Stimulated activated CD4-positive, alpha-beta T cell treated with anti-CD3 and anti-CD28 coated beads, Interleukin-12 subunit alpha, Interleukin-12 subunit beta, amount 100 ng/mL, for 4 hours (primary cell): Measurements from ENCODE around the gene RAB7B.
A peak's percentile ranks its signal among the peaks of the same experiment; 100 is the strongest.
"Not testable (repeated sequence)": the region's sequence is repeated elsewhere in the genome, so short reads cannot be mapped to it uniquely, and the experiment has no call there.

ENCODE experiments used
- DNase-seq: peaks from one replicate; pipeline ENCODE4 v3.0.0-alpha.2; 2020

Gene RAB7B

GRCh38 chr1:206021626-206022365 lies 18.6 kb upstream of the RAB7B start:
- no peak for DNase-seq

DNA sequence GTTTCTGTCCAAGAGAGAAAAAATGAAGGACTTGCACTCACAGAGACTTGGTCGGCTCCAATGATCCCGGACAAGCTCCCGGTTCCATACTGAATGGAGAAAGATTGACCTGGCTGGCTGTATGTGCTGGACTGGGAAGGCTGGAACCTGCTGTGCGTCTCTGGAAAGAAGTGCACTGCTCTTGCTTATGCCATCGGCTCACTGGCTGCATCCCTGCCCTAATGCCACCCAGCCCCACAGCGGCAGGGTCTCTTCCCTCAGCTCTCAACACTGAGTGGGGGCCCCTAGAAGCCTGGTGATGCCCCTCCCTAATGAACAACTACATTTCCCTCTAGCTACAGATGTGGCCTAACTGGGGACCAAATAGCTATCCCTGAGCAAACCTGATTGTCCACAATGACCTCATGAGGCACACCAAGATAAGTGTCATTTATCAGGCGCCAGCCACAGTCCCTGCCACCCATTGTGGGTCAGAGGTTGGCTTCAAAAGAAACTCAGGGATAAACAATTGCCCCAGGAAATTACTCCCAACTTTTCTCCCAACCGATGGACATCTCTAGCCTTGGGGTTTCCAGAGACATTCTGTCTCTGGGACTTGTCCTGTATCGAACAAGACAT lies 17.9 kb upstream of the RAB7B start:
- no peak for DNase-seq

DNA sequence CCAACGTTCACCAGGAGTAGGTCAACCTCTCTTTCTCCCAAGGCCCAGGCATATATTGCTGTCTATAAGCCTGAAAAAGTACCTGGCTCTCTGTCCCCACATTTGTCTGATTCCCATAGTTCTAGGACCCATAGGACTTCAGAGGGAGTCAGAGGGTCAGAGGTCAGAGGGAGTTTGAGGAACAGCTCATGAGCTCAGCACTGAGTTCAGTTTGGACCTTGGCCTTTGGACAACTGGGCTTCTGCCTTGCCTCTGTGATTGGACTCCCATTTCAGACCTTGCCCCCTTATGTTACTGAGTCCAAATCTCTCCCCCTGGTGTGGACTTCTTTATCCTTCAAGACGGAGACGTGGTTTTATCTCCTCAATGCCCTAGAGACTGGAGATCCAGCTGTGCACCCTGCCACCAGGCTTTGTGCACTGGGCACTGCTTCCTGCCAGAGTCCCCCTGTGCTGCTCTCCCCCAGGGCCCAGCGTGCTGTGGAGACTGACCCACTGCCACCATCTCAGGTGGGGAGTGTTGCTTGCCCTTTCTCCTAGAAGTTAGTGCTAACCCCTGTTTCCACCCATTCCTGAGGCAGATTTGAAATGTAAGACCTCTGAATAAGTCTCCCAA lies 17.3 kb upstream of the RAB7B start:
- no peak for DNase-seq

DNA sequence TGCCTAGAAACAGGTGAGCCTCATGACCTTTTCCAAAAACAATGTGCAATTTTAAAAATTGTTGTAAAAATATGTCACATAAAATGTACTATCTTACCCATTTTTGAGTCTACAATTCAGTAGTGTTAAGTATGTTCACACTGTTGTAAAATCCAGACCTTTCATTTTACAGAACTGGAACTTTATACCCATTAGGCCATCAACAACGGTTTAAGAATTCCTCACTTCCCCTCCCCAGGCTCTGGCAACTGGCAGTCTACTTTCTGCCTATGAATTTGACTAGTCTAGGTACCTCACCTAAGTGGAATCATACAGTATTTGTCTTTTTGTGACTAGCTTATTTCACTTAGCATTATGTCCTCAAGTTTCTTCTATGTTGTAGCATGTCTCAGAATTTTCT lies 11.9 kb upstream of the RAB7B start:
- no peak for DNase-seq

DNA sequence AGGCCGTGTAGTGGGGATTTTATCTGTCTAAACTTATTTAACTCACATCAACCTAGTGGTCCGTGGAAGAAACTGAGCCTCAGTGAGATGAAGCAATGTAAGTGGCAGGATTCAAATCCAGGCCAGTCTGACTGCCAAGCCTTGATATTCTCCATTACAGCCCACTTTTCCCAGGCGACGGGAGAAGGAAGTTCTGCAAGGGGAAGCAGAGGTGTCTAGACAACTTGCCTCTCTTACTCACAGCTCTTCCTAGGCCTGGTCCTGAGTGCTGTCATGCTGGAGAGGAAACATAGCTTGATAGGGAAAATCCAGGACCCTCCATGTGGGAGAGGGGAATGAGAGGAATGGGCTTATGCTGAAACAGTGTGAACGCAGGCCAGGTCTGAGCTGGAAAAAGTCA lies 11.4 kb upstream of the RAB7B start:
- no peak for DNase-seq

GRCh38 chr1:206013026-206013795 lies 10.0 kb upstream of the RAB7B start:
- DNase-seq = no peak

- DNase-seq = peak; percentile 16
These were observed 9.1 kb upstream of the RAB7B start for GRCh38 chr1:206012086-206012859.

GRCh38 chr1:206011057-206011456 lies 7.9 kb upstream of the RAB7B start:
- no peak for DNase-seq

DNA sequence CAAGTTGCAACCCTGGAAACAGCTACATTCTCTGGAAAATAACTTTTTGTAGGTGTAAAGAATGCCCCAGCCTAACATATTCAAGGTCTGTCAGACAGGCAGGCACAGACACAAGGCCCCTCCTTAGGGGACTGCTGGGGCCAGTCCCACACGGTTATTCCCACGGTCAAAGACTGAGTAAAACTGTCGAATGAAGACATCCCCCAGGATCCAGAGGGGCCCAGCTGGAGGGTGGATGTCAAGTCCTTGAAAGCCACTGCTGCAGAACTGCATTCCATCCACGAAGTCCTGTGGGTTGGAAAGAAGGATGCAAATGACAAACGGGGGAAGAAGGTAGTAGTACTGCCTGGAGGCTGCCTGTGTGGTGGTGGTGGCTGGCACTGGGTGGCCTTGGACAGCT lies 6.9 kb upstream of the RAB7B start:
- no peak for DNase-seq

DNA sequence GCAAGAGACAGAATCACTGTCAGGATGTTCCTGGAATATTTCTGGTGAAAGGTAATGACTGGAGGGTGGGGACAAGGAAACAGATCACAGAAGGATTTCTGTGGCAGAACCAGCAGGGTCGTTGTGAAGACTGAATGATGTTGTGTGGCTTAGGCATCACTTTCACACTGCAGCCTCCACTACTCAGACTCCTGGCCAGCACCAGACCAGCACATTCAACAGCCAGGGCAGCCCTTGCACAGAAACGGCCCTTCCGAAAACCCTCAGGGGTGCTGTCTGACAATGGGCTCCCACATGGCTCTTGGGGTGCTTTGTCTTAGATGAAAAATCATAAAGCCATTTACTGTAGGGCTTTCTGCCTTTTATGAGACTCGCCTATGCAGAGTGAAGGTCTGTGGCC lies 3.8 kb upstream of the RAB7B start:
- DNase-seq = no peak

GRCh38 chr1:206005778-206006180 lies 2.6 kb upstream of the RAB7B start:
- DNase-seq = no peak

DNA sequence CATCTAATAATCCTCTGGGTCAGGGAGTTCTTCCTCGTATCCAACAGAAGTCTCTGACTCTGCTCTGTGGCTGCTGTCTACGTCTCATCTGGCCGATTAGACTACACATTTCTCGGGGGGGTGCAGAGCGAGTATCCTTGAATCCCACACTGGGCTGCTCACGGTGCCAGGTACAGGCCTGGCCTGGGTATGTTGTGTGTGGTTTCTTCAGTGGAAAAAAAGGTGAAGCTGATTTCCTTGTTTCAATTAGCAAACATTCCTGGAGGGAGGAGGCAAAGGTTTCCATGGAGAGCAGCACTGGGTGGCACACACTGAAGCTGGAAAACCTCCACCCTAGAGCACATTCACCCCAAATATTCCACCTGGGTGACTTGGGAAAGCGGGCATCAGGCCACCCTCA lies 2.0 kb upstream of the RAB7B start:
- DNase-seq = no peak

- DNase-seq = no peak
These were observed 1.6 kb upstream of the RAB7B start for GRCh38 chr1:206004826-206005225.

DNA sequence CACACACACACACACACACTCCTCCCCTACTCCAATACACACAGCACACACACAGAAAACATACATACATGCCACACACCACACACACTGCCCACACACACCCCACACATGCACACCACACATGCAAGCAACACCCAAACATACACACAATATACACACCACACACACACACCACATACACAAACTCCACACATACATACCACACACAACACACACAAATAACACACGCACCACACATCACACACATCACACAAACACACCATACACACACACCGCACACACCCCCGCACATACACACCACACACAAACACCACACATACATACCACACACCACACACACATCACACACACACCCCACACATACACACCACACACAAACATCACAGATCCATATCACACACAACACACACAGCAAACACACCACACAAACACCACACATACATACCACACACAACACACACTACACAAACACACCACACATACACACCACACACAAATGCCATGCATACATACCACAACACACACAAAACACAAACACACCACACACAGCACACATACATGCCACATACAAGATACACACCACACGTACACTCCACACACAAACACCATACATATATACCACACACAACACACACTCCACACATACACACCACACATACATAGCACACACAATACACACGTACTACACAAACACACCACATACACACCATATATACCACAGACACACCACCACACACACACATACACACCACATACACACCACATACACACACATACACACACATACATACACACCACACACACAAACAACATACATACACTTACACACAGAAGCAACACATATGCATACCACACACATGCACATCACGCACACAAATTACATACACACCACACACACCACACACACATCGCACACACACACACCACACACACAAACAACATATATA lies 932 bp upstream of the RAB7B start:
- DNase-seq = no peak

DNA sequence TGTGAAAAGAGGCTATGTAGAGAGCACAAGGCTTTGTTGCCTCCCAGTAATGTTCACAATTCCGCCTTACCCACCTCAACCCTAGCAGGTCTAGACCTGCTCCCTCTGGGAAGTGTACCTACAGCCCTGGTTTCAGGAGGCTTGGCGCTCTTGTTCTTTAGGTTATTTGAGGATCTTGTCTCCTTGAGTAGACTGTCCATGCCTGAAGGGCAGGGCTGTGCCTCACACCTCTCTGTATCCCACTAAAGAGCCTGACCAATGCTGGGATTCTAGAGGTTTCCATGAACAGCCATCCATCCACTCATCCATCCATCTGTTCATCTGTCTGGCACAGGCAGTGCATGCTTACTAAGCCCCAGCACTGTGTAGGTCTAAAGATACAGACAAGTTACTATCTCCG lies 1.0 kb downstream of the RAB7B start:
- no peak for DNase-seq

- DNase-seq = peak; percentile 16
These were observed 1.7 kb downstream of the RAB7B start for GRCh38 chr1:206001476-206001888.

- peak; percentile 22 for DNase-seq
These were observed 2.4 kb downstream of the RAB7B start for GRCh38 chr1:206000641-206001339.

DNA sequence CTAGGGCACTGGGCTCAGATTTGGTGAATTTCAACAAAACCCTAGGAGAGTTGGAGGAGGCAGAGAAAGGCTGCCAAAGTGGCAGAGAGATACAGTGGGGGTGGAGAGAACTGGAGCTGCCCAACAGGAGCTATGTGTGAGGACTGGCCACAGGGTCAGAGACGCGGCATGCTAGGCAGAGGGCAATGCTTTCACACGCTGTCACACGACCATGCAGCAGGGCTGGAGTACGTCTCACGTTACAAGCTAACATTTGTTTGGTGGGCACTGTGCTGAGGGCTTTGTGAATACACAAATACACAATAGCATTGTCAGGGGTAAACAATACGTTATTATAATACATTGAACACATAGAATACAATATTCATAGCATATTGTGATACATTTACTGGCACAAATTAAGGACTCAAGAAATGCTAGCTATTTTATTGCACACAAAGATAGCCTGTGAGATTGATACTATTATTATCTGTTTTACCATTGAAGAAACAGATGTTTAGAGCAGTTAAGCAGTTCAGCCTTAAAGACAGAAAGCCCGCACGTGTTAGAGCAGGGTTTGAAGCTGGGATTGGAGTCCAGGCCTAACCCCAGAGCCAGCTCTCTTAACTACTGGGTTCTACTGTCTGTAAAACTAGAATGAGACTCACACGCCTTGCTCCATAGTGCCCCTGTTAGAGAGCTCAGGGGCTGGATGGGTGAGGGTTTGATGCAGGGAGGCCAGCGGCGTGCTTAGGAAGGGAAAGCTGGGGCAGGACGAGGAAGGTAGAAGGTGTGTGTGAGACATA lies 4.5 kb downstream of the RAB7B start:
- no peak for DNase-seq

- not testable (repeated sequence) for DNase-seq
These were observed 6.6 kb downstream of the RAB7B start for GRCh38 chr1:205996641-205997040.

- DNase-seq = no peak
These were observed 8.8 kb downstream of the RAB7B start for GRCh38 chr1:205994346-205994745.
